ENCODE data around the gene SCCPDH. TPM values are rescaled to one million over a fixed set of nuclear protein-coding genes. Genes with fewer than 3 reads are reported as not detected.
A peak's percentile ranks its signal among the peaks of the same experiment; 100 is the strongest.

SCCPDH gene
- total and polyA plus RNA-seq, 9 of the 15 experiments (the other 6 are each of a cell fraction or from before 2014, with no cell fraction given) = 7.0 to 61.9 (median 38.3) TPM

- Histone ChIP-seq H3K4me3 (no peak overlapping the region), H3K27me3 (ENCODE audit: control insufficient read depth in 2 of 2, insufficient read depth in 2 of 2, low read length in 2 of 2) (peaks cover 20 to 63% of the 10 kb centered on the region in 2 experiments; a peak in 4 of 5 replicates), H3K4me2 (ENCODE audit: insufficient read depth, low read length) (no peak overlapping the region), H3K9ac (ENCODE audit: insufficient read depth in 1 of 2, low read depth in 2 of 2, low read length in 2 of 2) (peak overlapping the region in 1 of 2 experiments; percentile 70; a peak in 2 of 4 replicates), H3K4me1 (replicated peaks in 1 of 2; ENCODE audit: control insufficient read depth in 2 of 2, insufficient read depth in 2 of 2, low read length in 2 of 2) (peaks cover 5 to 23% of the 10 kb centered on the region in 2 experiments; a peak in 3 of 5 replicates), H3K9me3 (replicated peaks; ENCODE audit: control insufficient read depth, insufficient read depth, low read depth, low read length) (no peaks in the 10 kb centered on the region), H3K79me2 (ENCODE audit: control insufficient read depth, insufficient read depth, low read length) (no peaks in the 10 kb centered on the region), H3K36me3 (ENCODE audit: control insufficient read depth, insufficient read depth, low read length) (no peaks in the 10 kb centered on the region), H3K9me1 (ENCODE audit: control insufficient read depth, insufficient read depth, low read length) (no peaks in the 10 kb centered on the region), H2AFZ (ENCODE audit: low read depth, low read length) (0 out of 2 replicates have a peak overlapping the region, but pooled peaks have one; percentile 71), H3K27ac (ENCODE audit: extremely low read depth, low read depth, low read length) (no peak overlapping the region), H4K20me1 (replicated peaks; ENCODE audit: control insufficient read depth, insufficient read depth, low read length) (no peaks in the 10 kb centered on the region)
- intact Hi-C loops (cut with micrococcal nuclease) (no loop called here), in situ Hi-C loops (cut with MboI) (no loop called here)
- ChIA-PET CTCF (ENCODE audit: low intra/inter-chr PET ratio) (no interaction called here), POLR2A (interaction anchor here (0.6 to 1.1 kb wide), 5 partner anchors 17 to 1541 kb away, joined by 3 to 4 read pairs (median 3); no protein-coding TSS in a partner anchor)
- DNase-seq (ENCODE audit: extremely low read depth in 1 of 4, low spot score in 3 of 4) (no peak), FAIRE-seq (no peak), ATAC-seq (peak; percentile 36)
- 18% methylated on average over 22 of the region's 22 CpGs for WGBS (ENCODE audit: insufficient coverage, low coverage, missing lambda C conversion rate)
- BruUV-seq (replicated peaks) = no TSS peak
- no peak for TF ChIP-seq SMAD4 (CRISPR knock-in tag; conservative IDR thresholded peaks at IDR 0.05)
- no peak for TF ChIP-seq FOSL1 (tag; conservative IDR thresholded peaks at IDR 0.05)
- TF ChIP-seq CBX3 (IDR thresholded peaks at IDR 0.05; ENCODE audit: borderline replicate concordance in 1 of 2, low read length in 2 of 2) = no peak
- TF ChIP-seq ZSCAN32 (CRISPR knock-in tag; IDR thresholded peaks at IDR 0.05) = no peak
- TF ChIP-seq SAP30 (IDR thresholded peaks at IDR 0.05; ENCODE audit: borderline replicate concordance, insufficient read depth, low read depth, low read length, poor library complexity, severe bottlenecking) = no peak
- no peak for TF ChIP-seq SFPQ (IDR thresholded peaks at IDR 0.05; ENCODE audit: low read depth, low read length)
- TF ChIP-seq POU5F1 (IDR thresholded peaks at IDR 0.05; ENCODE audit: borderline replicate concordance, low read depth, low read length, partially characterized antibody) = no peak
- TF ChIP-seq CUX1 (CRISPR knock-in tag; IDR thresholded peaks at IDR 0.05) = no peak
Measured at GRCh38 chr1:246798606-246799496, 74.6 kb downstream of the SCCPDH start.
